WTC11 (cell line): ENCODE measurements around the gene NHSL1.

Source experiments
- ATF2 ChIP-seq: sonication (generic); formaldehyde crosslinking; IDR thresholded peaks from 2 replicates; pipeline ENCODE4 v1.8.1; 2022; ENCODE audit warnings: low read depth, missing genetic modification reagents, borderline replicate concordance
- E2F1 ChIP-seq: sonication (generic); formaldehyde crosslinking; IDR thresholded peaks from 2 replicates; pipeline ENCODE4 v1.8.0; 2022; ENCODE audit warnings: mild to moderate bottlenecking, missing genetic modification reagents
- HMGXB4 ChIP-seq: sonication (generic); formaldehyde crosslinking; IDR thresholded peaks from 2 replicates; pipeline ENCODE4 v1.8.1; 2023; ENCODE audit warnings: mild to moderate bottlenecking, moderate library complexity, missing genetic modification reagents
- RELA ChIP-seq: sonication (generic); formaldehyde crosslinking; IDR thresholded peaks from 2 replicates; pipeline ENCODE4 v1.8.1; 2022; ENCODE audit warnings: missing genetic modification reagents, mild to moderate bottlenecking, borderline replicate concordance
- TF ChIP-seq, protein P1 (sequence below): fragments of 200-600 bp; IDR thresholded peaks from 2 replicates; pipeline ENCODE4 v1.8.0; 2022; ENCODE audit warnings: antibody characterized with exemption
- TF ChIP-seq, protein P2 (sequence below): fragments of 250-450 bp; sonication (Bioruptor Pico); IDR thresholded peaks from 2 replicates; pipeline ENCODE4 v1.8.0; 2021; ENCODE audit warnings: mild to moderate bottlenecking
- TF ChIP-seq, protein P3 (sequence below): fragments of 250-450 bp; sonication (Bioruptor Pico); IDR thresholded peaks from 2 replicates; pipeline ENCODE4 v1.9.0; 2021; ENCODE audit warnings: moderate library complexity, mild to moderate bottlenecking, inconsistent platforms, borderline replicate concordance

DNA sequence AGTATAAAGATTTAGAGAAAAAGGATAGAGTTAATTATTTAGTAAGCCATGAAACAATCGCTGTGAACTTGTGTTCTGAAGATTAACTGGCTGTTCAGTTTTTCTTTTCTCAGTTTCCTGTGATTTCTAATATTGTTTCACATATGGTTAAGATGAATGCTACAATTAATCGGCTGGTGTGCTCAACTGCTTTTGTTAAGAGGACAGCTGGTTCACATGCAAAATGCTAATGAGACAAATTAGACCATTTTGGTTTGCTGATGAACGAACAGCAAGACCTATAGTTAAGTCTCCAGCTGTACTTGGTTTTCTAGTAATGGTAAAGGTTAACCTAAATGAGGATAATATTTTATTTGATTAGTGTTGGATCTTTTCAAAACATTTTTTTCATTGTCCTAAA, 10.8 kb upstream of the NHSL1 start:
- TF ChIP-seq, protein P1, sequence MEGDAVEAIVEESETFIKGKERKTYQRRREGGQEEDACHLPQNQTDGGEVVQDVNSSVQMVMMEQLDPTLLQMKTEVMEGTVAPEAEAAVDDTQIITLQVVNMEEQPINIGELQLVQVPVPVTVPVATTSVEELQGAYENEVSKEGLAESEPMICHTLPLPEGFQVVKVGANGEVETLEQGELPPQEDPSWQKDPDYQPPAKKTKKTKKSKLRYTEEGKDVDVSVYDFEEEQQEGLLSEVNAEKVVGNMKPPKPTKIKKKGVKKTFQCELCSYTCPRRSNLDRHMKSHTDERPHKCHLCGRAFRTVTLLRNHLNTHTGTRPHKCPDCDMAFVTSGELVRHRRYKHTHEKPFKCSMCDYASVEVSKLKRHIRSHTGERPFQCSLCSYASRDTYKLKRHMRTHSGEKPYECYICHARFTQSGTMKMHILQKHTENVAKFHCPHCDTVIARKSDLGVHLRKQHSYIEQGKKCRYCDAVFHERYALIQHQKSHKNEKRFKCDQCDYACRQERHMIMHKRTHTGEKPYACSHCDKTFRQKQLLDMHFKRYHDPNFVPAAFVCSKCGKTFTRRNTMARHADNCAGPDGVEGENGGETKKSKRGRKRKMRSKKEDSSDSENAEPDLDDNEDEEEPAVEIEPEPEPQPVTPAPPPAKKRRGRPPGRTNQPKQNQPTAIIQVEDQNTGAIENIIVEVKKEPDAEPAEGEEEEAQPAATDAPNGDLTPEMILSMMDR: no peak
- no peak for TF ChIP-seq E2F1 (CRISPR knock-in tag)
- TF ChIP-seq, protein P2, sequence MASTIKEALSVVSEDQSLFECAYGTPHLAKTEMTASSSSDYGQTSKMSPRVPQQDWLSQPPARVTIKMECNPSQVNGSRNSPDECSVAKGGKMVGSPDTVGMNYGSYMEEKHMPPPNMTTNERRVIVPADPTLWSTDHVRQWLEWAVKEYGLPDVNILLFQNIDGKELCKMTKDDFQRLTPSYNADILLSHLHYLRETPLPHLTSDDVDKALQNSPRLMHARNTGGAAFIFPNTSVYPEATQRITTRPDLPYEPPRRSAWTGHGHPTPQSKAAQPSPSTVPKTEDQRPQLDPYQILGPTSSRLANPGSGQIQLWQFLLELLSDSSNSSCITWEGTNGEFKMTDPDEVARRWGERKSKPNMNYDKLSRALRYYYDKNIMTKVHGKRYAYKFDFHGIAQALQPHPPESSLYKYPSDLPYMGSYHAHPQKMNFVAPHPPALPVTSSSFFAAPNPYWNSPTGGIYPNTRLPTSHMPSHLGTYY: no peak
- TF ChIP-seq HMGXB4 (CRISPR knock-in tag): no peak
- no peak for TF ChIP-seq RELA (CRISPR knock-in tag)
- TF ChIP-seq, protein P3, sequence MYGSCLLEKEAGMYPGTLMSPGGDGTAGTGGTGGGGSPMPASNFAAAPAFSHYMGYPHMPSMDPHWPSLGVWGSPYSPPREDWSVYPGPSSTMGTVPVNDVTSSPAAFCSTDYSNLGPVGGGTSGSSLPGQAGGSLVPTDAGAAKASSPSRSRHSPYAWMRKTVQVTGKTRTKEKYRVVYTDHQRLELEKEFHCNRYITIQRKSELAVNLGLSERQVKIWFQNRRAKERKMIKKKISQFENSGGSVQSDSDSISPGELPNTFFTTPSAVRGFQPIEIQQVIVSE: no peak
- no peak for TF ChIP-seq ATF2
